ENCODE results near the gene RCAN2.

Gene RCAN2

DNA sequence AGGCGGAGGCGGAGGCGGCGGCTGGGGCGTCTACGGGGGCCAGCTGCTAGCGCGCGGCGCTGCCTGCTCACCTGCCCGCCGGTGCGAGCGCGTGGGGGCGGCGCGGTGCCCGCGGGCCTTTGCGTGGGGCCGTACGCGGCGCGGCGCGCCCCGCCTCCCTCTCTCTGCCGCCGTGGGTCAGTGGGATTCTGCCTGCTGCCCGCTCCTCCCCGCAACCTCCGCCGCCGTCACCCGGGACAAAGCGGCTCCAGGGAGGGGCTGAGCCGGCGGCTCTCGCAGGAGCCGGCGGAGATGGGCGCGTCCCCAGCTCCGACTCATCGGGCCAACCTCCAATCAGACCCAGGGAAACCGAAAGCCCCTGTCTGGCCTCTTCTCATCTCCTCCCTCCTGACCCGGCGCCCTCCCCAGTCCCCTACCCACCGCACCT is at the start of gene RCAN2:
Gene RCAN2 (minus strand): TSS at position 249 of the 427 bp plus-strand sequence.
- DNase-seq (ENCODE audit: low read depth in 2 of 2): no peak

DNA sequence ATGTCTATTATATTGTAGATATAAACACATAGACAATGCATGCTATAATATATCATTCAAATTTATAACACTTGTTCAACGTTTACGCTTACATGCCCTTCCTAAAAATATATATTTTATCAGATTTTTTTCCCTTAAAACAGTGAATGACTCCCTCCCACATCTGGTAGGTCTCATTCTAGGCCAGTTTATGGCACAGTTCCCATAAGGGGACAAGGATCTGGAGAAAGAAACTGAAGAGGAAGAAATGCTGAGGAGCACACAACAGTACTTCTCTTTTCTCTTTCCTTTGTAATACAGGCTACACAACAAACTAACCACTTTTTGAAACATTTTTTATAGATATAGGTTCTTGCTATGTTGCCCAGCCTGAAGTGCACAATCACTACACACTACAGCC is 48.6 kb upstream of the RCAN2 start:
- DNase-seq (ENCODE audit: low read depth in 2 of 2): no peak

DNA sequence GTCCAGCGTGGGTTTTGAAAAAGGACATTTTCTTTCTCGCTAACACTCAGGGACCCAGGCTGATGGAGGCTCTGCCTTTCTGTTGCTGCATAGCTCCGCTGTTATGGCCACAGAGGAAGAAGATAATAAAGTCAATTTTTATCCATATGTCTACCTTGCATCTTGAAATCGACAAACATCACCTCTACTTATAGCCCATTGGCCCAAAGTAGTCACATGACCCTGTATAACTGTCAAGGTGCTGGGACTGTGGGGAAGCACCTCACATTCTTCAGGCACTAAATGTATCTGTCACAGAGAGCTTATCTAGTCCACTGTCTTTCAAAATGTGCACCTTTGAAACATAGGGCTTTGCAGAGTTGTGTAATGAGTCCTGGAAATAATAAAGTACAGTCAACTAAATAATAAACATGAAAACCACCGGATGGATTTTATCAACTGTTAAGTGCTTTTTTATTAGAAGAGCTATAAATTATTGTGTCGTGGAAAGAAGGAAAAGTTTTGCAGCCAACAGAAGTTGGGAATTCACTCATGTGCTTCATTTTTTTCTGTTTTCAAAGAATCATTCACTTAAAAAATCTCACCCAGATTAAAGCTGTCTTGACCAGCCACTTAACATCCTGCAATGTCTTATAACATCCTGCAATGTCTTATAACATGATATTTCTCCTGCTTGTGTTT is 47.7 kb upstream of the RCAN2 start:
- no peak for DNase-seq (ENCODE audit: low read depth in 2 of 2)

DNA sequence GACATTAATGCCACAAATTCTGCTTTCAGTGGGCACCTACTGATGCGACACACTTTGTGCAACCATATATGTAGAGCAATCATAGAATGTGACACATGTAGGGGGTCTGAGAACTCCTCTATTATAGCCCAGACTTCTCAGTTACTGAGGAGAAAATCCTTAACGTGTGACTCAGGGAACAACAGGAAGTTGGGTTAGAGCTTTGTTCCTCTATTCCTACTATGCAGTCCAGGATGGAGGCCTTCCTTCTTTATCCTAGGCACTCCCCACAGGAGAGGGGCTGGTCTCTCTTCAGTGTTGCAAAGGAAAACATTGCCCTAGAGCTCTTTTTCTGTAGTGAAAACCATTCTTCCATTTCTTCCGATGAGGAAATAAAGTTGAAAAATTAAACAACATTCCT is 39.6 kb upstream of the RCAN2 start:
- no peak for DNase-seq (ENCODE audit: low read depth in 2 of 2)

DNA sequence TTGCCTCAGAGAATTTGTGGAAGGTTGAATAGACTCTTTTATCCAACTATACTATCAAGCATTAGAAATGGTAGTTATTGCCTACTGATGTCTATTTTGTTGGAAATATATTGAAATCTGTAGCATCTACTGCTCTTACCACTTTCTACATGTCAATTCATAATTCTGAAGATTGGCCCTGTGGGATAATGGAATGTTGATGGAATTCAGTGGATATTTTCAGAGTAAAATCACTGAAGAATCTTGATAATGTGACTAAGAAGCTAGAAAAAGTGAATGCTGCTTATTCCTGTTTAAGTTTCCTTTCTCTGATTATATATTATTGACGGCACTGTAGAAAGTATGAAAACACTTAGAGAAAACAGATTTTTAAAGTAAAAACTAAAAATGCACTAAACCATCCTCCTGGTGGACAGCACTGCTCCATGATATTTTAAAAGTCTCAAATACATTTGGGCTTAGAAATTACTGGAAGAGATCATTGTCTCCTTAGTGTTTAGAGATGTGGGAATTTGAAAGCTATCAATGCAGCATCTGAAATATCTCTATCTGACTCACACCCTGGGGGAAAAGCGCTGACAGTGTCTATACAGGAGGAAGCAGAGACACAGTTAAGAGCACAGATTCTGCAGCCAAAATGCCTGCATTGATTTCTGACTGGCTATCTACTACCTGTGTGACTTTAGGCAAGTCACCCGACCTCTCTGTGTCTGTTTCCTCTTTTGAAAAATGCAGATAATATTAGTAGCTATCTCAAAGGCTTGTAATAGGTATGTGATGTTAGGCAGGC is 37.9 kb upstream of the RCAN2 start:
- no peak for DNase-seq (ENCODE audit: low read depth in 2 of 2)

DNA sequence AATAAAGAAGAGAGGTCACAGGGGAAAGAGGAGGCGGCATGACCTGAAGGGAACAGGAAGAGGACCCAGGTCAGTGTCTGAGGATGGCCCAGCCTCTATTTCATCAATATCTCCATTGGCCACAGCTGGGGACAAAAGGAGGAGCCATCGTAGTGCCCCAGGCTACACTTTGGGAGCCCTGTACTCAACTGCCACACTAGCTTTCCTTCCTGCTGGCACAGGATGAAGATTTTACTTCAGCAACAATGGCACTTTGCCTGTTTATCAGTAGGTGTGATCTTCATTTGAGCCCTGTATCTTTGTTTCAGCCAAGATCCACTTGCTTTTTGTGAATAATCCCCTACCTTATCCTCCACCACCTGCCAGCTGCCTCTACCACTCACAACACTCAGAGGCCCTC is 35.4 kb upstream of the RCAN2 start:
- DNase-seq (ENCODE audit: low read depth in 2 of 2): no peak

DNA sequence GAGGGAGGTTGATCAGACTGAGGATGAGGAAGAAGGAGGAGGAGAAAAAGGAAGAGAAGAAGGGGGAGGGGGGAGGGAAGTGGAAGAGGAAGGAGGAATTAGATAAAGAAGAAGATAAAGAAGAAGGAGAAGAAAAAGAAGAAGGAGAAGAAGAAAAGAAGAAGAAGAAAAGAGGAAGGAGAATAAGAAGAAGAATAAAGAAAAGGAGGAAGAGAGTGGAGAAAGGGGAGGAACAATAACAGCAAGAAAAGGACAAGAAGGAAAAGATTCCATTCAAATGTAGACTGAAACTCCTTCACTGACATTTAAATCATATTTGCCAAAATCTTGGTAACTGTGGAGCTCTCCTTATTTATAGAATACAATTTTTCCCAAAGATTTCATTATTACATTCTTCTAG is 34.3 kb upstream of the RCAN2 start:
- no peak for DNase-seq (ENCODE audit: low read depth in 2 of 2)

DNA sequence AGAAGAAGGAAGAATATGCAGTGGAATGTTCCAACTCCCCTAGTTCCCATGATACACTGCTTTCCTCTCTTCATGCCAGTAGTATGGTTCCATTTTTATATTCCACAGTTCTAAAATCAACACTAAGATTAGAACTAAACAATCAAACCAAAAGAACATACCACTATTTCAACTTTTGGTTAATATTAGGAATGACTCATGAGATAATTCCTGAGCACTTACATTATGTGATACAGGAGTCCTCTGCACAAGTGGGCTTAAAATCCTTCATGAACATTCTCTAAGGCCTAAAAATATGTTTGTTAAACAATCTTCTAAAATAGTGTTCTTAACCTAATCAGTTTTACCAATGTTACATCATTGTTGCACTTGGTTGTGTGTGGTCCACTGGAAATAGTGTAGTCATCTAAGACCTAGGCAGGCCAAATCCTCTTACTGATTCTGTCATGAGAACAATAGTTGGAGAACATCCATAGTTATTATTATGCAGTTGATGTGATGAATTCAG is 30.3 kb upstream of the RCAN2 start:
- no peak for DNase-seq (ENCODE audit: low read depth in 2 of 2)

GRCh38 chr6:46517202-46517601 is 26.0 kb upstream of the RCAN2 start:
- DNase-seq (ENCODE audit: low read depth in 2 of 2): no peak

DNA sequence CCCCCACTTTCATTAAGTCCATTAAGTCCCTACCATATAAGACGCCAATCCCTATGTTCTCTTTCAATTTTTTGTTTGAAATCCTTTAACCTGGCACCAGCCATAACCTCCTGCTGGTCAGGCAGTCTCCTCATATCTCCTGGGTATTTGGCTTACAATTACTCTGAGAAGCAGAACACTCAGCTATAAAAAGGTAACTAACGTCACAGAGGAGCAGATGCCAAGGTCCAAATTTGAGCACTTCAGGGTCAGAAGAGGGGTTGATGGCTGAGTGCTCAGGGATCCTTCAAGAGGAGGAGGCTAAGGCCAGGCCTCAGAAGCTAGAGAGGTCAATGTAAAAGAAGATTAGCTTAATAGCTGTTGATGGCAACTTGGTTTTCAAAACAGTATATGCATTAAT is 22.3 kb upstream of the RCAN2 start:
- DNase-seq (ENCODE audit: low read depth in 2 of 2): no peak

DNA sequence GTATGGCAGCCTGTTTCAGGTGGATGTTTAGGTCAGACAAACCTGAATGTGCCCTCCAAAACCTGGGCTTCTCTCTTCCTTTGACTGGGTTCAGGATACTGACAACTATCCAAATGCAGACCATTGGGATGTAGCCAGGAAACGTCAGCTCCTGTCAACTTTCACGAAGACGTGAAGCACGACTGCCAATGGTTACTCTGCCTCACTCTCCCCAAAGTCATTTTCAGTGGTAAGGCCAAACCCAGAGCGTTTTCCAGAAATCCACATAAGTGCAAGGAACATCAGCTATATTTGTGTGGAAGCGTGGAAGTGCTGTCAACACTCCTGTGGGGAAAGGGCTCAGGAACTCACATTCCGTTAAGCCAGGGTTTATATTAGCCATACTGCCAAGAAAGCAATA is 20.1 kb upstream of the RCAN2 start:
- no peak for DNase-seq (ENCODE audit: low read depth in 2 of 2)

- no peak for DNase-seq (ENCODE audit: low read depth in 2 of 2)
These were observed 19.4 kb upstream of the RCAN2 start for GRCh38 chr6:46510651-46511050.

DNA sequence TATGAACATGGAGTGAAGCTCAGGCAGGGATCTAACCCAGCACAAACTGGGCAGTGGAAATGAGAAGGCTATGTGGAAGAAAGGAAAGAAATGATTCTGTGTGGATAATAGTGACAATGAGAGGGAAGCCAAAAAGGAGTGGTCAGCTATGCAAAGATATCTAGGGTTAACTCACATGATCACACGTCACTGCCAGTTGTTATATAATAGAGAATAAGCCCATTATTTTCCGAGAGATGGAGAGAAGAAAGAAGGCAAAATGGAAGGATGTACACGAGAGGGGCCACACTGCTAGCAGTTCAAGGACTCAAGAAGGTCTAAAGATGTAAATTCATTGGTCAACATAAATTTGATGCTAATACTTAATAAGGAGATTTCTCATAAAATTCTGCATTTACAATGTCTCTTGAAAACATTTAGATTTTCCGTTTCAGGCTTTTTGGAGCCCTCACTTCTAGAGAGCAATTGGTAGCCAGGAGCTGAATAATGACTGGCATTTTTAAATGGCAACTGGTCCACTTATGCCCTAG is 18.8 kb upstream of the RCAN2 start:
- no peak for DNase-seq (ENCODE audit: low read depth in 2 of 2)

DNA sequence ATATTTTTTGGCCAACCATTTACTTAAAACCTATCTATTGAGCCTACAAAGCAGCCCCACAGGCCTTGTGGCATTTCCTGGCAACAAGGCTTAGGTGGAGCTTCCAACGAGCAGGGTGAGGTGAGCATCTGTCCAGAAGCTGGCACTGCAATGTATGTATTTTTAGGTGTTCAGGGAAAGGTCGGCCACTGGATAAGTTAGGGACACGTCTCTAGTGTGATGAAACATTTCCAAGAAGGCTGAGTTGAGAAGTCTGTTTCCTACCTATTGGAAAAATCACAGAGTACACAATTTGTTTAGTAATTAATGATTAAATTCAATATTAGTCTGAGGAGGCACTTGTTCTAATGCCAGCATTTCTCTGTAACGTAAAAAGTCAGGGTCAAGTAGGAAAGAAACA is 17.8 kb upstream of the RCAN2 start:
- no peak for DNase-seq (ENCODE audit: low read depth in 2 of 2)

DNA sequence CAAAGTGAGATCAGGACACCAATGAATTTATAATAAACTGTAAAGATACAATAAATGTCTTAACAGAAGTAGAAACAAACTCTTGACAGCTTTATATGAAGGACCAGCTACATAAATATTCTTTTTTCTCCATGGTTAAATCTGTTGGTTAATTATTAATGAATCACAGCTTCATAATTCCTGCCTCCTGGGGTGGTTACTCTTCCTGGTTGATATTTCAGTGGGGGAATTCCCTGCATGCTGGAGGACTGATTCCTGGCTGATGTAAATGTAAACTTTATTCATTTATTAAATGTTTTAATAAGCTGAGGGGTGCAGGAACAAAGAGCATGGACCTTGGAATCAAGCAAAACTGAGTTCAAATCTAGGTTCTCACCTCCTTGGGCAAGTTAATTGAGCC is 16.2 kb upstream of the RCAN2 start:
- no peak for DNase-seq (ENCODE audit: low read depth in 2 of 2)

DNA sequence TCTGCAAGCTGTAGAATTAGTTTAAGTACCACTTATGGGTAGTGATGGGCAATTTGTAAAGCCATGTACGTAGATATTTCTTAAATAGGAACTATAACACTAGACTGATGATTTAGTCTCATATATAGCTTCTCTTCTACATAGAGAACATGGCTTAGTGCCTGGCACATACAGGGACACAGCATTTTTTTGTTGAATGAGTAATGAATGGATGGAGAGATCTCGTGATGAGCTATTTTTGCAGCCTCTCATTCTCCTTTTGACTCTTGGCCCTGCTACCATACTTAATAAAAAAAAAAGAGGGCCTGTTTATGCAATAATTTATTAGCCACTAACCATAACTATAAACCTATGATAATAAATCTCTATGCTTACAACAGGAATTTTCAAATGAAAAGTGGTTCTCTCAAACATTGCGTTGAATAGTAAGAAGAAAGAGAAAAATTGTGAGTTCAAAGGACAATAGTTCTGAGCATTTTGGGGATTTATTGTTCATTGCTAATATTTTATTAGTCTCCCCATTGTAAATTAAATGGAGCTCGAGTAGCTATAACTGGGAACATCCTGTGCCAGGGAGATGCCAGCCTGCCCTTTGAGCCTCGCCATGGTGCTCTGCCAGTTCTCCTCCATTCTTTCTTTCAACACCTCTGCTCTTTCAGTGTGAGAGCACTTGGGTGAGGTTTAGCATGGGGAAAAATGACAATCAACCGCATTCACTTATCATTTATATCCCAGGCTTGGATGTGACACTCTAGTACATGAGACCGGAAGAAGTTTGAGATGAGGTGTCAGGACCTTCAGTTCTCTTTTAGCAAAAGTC is 14.7 kb upstream of the RCAN2 start:
- no peak for DNase-seq (ENCODE audit: low read depth in 2 of 2)

GRCh38 chr6:46504242-46504641 is 13.0 kb upstream of the RCAN2 start:
- DNase-seq (ENCODE audit: low read depth in 2 of 2): no peak

GRCh38 chr6:46502486-46503119 is 11.4 kb upstream of the RCAN2 start:
- no peak for DNase-seq (ENCODE audit: low read depth in 2 of 2)

GRCh38 chr6:46501136-46502089 is 10.2 kb upstream of the RCAN2 start:
- no peak for DNase-seq (ENCODE audit: low read depth in 2 of 2)

GRCh38 chr6:46500382-46500781 is 9.1 kb upstream of the RCAN2 start:
- DNase-seq (ENCODE audit: low read depth in 2 of 2): no peak
